GM10266 (cell line): ENCODE data around the gene FBXL17.
A peak's percentile ranks its signal among the peaks of the same experiment; 100 is the strongest.

ENCODE experiments used
- DNase-seq: peaks from one replicate; pipeline ENCODE4 v3.0.0; 2012; ENCODE audit errors: extremely low spot score
- TF ChIP-seq, protein P1 (sequence below): IDR thresholded peaks from 2 replicates; pipeline ENCODE4 v1.5.1; 2012; ENCODE audit warnings: mild to moderate bottlenecking, low read depth; ENCODE audit not compliant: control insufficient read depth, insufficient read depth; ENCODE audit errors: missing control alignments

FBXL17 gene

DNA sequence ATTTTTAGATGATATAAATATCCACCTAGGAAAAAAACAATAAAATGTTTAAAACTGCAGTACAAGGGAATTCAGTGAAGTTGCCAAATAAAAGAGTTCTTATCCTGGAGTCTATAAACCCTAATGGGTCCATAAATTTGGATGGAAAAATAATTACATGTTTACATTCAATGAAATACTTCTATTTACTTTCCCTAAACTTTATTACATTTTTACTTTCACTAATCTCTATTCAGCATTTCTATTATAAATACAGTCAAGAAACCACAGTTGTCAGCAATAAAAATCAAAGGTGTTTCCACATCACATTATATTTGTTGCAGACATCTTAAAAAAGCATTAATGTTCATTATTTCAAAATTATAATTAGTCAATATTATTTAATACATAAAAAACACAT is 118.6 kb downstream of the FBXL17 start:
- DNase-seq: no peak
- TF ChIP-seq, protein P1, sequence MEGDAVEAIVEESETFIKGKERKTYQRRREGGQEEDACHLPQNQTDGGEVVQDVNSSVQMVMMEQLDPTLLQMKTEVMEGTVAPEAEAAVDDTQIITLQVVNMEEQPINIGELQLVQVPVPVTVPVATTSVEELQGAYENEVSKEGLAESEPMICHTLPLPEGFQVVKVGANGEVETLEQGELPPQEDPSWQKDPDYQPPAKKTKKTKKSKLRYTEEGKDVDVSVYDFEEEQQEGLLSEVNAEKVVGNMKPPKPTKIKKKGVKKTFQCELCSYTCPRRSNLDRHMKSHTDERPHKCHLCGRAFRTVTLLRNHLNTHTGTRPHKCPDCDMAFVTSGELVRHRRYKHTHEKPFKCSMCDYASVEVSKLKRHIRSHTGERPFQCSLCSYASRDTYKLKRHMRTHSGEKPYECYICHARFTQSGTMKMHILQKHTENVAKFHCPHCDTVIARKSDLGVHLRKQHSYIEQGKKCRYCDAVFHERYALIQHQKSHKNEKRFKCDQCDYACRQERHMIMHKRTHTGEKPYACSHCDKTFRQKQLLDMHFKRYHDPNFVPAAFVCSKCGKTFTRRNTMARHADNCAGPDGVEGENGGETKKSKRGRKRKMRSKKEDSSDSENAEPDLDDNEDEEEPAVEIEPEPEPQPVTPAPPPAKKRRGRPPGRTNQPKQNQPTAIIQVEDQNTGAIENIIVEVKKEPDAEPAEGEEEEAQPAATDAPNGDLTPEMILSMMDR: no peak

DNA sequence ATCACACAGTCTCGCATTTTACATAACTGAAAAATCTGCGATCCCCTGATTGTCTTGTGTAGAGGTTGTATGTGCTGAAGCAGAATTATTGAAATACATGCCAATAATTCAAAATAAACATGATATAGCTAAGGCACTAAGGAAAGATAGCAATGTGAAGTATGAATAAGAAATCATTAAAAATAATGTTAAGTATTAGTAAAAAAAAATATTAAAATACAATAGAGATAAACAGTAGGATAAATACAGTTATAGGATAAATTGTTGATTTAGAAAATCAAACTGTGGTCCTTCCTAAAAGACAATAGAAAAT is 121.1 kb downstream of the FBXL17 start:
- no peak for DNase-seq
- TF ChIP-seq, protein P1: no peak

DNA sequence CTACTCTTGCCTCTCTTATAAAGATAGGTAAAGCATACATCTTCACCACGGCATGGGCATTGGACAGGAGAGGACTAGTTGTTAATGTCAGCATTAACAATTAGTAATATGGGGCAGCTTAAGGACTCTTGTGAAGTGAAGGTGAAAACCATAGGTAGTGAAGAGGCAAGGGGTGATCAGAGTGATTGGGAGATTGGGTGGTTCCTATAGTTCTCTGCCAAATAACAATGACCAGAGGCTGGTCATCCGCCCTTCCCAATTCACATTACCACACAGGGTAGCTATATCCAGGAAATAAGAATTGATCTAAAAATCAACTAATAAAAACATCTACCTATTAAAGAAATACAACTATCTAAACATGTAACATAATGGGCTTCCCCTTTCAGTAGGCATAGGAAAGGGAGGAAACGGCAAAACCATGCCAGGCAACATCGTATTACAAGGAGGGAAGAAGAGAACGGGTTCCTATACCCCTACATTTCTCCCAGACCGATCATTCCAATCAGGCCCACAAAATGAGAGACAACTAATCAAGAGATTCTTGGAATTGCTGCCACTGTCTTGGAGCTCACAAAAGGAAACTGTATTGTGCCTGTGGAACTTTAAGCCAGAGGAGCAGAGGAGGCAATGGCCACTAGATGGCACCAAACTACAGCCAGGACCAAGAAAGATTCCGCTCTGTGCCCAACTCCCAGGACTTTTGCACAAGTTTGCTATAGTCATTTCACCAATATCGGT is 121.6 kb downstream of the FBXL17 start:
- DNase-seq: peak; percentile 54

DNA sequence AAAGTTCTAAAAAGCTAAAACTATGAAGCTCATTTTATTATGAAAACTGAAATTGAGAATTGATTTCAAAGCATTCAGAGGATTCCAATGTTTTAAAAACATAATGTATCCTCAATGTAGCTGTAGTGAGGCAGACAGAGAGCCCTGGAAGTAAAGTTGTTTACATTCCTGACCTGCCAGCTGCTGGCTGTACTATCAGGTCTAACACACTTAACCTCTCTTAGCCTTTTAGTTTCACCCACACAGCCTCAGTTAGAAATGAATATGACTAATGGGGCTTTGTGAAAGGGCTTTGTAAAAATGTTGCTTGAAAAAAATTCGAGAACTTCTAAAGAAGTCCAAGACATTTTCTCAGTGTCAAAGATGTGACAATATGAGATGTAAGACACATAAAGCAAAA is 122.6 kb downstream of the FBXL17 start:
- TF ChIP-seq, protein P1: no peak
- no peak for DNase-seq

More for the DNA sequence above, 121.6 kb downstream of the FBXL17 start:
- TF ChIP-seq, protein P1: peak; percentile 93

DNA sequence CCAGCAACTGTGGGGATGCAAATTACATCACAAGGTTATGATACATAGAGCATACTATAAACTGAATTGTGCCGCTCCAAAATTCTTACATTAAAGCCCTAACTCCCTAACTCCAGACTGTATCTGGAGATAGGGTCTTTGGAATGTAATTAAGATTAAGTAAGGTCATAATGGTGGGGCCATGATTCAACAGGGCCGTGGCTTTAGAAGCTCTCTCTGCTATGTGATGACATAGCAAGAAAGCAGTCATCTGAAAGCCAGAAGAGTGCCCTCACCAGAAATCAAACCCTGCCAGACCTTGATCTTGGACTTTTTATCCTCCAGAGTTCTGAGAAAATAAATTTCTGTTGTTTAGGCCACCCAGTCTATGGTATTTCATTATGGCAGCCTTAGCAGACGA is 123.9 kb downstream of the FBXL17 start:
- TF ChIP-seq, protein P1: no peak
- no peak for DNase-seq

DNA sequence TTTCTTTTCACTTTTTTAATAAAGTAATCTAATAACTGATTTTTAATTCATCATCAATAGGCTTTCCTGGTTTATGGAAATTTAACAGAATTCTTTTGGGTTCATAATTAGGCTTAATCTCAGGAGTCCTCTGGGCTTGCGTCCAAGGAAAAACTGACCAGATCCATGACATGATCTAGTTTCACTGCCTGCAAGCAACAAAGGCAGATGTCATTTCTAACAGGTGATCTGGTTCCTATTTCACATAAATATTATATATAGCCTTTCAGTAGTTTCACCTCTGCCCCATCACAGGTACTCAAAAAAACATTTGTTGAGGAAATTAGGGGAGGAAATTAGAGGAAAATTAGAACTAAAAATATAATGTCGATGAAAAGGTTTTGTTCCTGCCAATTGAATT is 126.4 kb downstream of the FBXL17 start:
- DNase-seq: no peak
- TF ChIP-seq, protein P1: no peak

DNA sequence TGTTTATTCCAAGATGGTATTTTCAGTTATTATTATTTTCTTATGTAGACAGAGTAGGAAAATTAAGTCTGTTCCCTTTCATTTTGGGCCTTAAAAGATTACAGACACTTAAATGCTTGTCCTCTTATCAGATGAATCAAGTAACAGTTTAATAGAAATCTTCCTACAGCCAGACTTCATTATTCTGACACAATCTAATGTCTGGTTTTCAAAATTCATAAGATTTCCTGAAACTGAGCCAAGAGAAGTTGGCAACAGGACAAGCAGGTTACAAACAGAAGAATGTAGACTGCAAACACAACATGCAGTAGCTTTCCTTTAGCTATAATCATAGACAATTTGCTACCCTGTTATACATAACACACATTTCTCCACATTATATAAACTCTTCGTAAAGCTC is 130.5 kb downstream of the FBXL17 start:
- no peak for DNase-seq
- TF ChIP-seq, protein P1: no peak
